Ishikawa (cell line): Measurements from ENCODE around the gene ID3.

Experiments used
- EP300 ChIP-seq: IDR thresholded peaks from 2 replicates; pipeline ENCODE4 v1.6.1; 2012; ENCODE audit warnings: borderline replicate concordance
- NFIC ChIP-seq: IDR thresholded peaks from 2 replicates; pipeline ENCODE4 v1.6.1; 2012
- RAD21 ChIP-seq: IDR thresholded peaks from 2 replicates; pipeline ENCODE4 v1.6.1; 2012; ENCODE audit warnings: low read depth
- YY1 ChIP-seq: IDR thresholded peaks from 2 replicates; pipeline ENCODE4 v1.6.1; 2012; ENCODE audit warnings: low read depth

- TF ChIP-seq RAD21 (no peak), EP300 (no peak), NFIC (no peak), YY1 (no peak)
Observed at GRCh38 chr1:23514111-23514679, 45.1 kb downstream of the ID3 start.
